ENCODE results near the gene MRPL12.
"Not testable (repeated sequence)": the region's sequence is repeated elsewhere in the genome, so short reads cannot be mapped to it uniquely, and the experiment has no call there.

MRPL12 gene

DNA sequence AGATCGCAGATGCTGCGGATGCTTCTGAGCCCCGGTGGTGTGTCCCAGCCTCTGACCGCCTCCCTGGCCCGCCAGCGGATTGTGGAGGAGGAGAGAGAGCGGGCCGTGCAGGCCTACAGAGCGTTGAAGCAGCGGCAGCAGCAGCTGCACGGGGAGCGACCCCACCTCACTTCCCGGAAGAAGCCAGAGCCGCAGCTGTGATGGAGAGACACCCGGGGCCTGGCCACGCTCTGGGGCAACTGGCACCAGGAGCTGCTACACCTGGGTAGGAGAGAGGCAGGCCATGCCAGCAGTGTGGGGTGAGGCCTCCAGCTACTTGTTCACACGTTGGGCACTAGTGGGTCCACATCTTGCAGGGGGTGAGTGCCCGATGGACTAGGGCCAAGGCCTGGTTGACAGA is 30.7 kb upstream of the MRPL12 start:
- TF ChIP-seq, protein P1, sequence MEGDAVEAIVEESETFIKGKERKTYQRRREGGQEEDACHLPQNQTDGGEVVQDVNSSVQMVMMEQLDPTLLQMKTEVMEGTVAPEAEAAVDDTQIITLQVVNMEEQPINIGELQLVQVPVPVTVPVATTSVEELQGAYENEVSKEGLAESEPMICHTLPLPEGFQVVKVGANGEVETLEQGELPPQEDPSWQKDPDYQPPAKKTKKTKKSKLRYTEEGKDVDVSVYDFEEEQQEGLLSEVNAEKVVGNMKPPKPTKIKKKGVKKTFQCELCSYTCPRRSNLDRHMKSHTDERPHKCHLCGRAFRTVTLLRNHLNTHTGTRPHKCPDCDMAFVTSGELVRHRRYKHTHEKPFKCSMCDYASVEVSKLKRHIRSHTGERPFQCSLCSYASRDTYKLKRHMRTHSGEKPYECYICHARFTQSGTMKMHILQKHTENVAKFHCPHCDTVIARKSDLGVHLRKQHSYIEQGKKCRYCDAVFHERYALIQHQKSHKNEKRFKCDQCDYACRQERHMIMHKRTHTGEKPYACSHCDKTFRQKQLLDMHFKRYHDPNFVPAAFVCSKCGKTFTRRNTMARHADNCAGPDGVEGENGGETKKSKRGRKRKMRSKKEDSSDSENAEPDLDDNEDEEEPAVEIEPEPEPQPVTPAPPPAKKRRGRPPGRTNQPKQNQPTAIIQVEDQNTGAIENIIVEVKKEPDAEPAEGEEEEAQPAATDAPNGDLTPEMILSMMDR (IDR thresholded peaks at IDR 0.05; ENCODE audit: control insufficient read depth, extremely low read depth, insufficient read depth) = no peak
- no peak for DNase-seq (ENCODE audit: low read depth)
- H3K4me3 ChIP-seq (ENCODE audit: low read depth, low read length) = no peak overlapping the region

DNA sequence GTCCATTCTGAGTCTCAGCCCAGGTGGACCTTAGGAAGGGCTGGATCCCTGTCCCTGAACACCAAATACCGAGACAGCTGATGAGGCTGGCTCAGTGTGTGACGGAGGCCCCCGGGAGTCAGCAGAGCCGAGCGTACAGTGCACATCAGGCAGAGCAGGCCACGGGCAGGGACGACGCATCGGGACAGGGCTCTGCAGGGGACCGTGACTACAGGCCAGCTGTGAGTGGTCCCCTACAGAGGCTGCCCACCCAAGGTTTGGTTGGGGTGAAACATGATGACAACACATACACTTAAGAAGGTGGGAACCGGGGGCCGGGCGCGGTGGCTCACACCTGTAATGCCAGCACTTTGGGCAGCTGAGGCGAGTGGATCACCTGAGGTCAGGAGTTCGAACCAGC is 30.2 kb upstream of the MRPL12 start:
- no peak overlapping the region for H3K4me3 ChIP-seq (ENCODE audit: low read depth, low read length)
- TF ChIP-seq, protein P1 (IDR thresholded peaks at IDR 0.05; ENCODE audit: control insufficient read depth, extremely low read depth, insufficient read depth) = no peak
- DNase-seq (ENCODE audit: low read depth) = no peak

DNA sequence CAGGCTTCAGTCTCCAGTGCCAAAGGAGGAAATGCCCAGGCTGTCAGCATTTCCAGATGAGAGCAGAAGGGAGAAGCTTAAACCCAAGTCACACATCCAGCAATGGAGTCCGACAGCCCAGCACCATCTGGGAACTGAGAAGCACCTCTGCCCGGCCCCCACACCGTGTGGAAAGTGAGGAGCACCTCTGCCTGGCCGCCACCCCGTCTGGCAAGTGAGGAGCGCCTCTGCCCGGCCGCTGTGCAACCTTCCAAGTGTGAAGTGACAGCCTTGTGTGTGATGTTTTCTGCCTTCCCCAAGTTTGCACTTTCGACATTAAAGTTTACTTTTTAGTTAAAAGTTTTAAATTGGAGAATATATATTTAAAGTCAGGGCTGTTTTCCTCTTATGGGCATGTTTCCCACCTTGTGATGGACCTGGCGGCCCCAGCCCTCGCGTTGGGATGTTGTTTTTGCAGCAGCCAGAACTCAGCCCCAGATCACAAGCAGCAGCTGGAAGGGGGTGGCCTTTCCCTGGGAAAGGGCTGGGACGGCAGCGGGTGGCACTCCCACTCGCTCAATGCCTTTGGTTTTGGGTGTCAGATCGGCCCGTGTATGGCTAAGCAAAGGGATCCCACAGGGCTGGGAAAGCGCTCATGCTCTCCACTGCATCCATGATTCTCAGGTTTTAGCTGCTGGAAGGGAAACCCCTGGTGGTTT is 29.5 kb upstream of the MRPL12 start:
- no peak overlapping the region for H3K4me3 ChIP-seq (ENCODE audit: low read depth, low read length)
- TF ChIP-seq, protein P1 (IDR thresholded peaks at IDR 0.05; ENCODE audit: control insufficient read depth, extremely low read depth, insufficient read depth) = no peak
- no peak for DNase-seq (ENCODE audit: low read depth)

DNA sequence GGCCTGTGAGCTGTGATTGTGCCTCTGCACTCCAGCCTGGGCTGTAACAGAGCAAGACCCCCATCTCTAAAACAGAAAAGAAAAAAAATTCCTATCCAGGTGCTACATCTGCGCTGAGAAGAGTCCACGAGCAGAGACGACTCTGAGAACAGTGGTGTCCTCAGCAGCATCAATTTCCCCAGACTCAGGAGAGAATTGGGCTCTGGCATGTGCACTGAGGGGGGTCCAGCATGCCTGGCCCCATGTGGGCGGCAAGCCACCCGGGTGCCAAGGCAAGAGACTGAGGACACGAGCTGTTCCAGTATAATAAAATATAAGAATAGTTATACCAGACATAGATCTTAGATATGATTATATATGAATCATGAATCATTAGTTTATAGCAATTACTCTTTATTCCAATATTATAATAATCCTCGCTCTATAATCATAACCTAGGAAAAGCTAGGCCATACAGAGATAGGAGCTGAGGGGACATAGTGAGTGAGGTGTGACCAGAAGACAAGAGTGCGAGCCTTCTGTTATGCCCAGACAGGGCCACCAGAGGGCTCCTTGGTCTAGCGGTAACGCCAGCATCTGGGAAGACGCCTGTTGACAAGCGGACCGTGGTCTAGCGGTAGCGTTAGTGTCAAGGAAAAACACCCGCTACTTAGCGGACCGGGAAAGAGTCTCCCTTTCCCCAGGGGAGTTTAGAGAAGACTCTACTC is 27.5 kb upstream of the MRPL12 start:
- DNase-seq (ENCODE audit: low read depth); H3K4me3 ChIP-seq (ENCODE audit: low read depth, low read length): not testable (repeated sequence)
- TF ChIP-seq, protein P1 (IDR thresholded peaks at IDR 0.05; ENCODE audit: control insufficient read depth, extremely low read depth, insufficient read depth) = peak; percentile 45

DNA sequence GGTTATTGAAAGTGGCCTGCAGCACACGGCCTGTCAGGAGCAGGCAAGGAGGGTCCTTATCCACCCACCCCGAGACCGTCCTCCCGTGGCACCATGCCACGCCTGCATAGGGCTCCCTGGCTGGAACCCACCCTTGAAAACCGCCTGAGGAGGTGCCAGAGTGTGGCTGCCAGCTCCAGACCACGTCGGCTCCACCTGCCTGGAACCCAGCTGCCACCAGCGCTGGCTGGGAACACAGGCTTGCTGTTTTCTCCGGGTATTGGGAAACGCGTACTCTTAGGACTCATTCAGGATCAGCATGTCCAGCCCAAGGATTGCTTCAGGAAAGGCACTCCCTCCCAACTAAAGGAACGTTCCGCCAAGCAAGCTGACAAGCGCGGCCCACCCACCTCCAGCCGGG is 26.3 kb upstream of the MRPL12 start:
- TF ChIP-seq, protein P1 (IDR thresholded peaks at IDR 0.05; ENCODE audit: control insufficient read depth, extremely low read depth, insufficient read depth) = no peak
- no peak for DNase-seq (ENCODE audit: low read depth)
- H3K4me3 ChIP-seq (ENCODE audit: low read depth, low read length) = no peak overlapping the region

DNA sequence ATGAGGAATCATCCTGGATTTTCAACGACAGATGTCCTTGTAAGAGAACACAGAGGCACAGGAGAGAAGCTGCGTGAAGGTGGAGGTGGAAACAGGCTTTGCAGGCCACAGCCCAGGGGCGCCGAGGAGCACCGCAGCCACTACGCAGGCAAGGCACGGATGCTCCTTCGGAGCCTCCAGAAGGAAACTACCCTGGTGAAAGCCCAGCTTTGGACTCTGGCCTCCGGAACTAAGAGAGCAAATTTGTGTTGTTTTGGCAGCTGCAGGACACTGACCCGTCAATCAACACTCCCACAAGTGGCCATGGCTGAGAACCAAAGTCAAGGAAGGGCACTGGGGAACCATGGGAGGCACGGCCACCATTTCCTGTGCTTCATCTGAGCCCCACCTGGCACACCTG is 23.0 kb upstream of the MRPL12 start:
- TF ChIP-seq, protein P1 (IDR thresholded peaks at IDR 0.05; ENCODE audit: control insufficient read depth, extremely low read depth, insufficient read depth) = no peak
- H3K4me3 ChIP-seq (ENCODE audit: low read depth, low read length) = no peak overlapping the region
- DNase-seq (ENCODE audit: low read depth) = no peak

Measured in LNCaP clone FGC (cell line).